ENCODE results near the gene CXorf58. TPM values are rescaled to one million over a fixed set of nuclear protein-coding genes. Genes with fewer than 3 reads are reported as not detected.

Gene CXorf58
- total and polyA plus RNA-seq, 9 of the 15 experiments (the other 6 are each of a cell fraction or from before 2014, with no cell fraction given), result 0.10 to 0.27 (median 0.16) TPM; not detected in 3

DNA sequence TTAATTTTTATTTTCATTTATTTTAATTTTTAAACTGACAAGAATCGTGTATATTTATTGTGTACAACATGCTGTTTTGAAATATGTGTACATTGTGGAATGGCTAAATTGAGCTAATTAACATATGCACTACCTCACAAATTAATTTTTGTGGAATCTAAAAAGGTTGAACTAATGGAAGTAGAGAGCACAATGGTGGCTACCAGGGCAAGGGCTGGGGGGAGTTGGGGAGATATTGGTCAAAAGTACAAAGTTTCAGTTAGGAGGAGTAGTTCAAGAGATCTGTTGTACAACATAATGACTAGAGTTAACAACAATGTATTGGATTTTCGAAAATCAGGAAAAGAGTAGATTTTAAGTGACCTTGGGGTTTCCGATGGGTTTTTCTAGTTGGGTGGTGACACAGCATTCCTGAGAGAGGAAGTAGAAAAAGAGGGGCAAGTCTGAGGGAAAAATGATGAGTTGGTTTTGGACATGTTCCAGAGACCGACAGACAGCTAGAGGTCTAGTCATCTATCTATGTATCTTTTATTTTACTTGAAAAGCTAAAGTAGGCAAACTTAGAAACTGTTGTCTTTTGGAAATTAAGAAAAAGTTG lies 23.3 kb upstream of the CXorf58 start (continued):
- TF ChIP-seq, protein P1, sequence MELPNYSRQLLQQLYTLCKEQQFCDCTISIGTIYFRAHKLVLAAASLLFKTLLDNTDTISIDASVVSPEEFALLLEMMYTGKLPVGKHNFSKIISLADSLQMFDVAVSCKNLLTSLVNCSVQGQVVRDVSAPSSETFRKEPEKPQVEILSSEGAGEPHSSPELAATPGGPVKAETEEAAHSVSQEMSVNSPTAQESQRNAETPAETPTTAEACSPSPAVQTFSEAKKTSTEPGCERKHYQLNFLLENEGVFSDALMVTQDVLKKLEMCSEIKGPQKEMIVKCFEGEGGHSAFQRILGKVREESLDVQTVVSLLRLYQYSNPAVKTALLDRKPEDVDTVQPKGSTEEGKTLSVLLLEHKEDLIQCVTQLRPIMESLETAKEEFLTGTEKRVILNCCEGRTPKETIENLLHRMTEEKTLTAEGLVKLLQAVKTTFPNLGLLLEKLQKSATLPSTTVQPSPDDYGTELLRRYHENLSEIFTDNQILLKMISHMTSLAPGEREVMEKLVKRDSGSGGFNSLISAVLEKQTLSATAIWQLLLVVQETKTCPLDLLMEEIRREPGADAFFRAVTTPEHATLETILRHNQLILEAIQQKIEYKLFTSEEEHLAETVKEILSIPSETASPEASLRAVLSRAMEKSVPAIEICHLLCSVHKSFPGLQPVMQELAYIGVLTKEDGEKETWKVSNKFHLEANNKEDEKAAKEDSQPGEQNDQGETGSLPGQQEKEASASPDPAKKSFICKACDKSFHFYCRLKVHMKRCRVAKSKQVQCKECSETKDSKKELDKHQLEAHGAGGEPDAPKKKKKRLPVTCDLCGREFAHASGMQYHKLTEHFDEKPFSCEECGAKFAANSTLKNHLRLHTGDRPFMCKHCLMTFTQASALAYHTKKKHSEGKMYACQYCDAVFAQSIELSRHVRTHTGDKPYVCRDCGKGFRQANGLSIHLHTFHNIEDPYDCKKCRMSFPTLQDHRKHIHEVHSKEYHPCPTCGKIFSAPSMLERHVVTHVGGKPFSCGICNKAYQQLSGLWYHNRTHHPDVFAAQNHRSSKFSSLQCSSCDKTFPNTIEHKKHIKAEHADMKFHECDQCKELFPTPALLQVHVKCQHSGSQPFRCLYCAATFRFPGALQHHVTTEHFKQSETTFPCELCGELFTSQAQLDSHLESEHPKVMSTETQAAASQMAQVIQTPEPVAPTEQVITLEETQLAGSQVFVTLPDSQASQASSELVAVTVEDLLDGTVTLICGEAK (IDR thresholded peaks at IDR 0.05), result no peak
- TF ChIP-seq, protein P1 (CRISPR knock-in tag; IDR thresholded peaks at IDR 0.05), result no peak
- TF ChIP-seq, protein P2, sequence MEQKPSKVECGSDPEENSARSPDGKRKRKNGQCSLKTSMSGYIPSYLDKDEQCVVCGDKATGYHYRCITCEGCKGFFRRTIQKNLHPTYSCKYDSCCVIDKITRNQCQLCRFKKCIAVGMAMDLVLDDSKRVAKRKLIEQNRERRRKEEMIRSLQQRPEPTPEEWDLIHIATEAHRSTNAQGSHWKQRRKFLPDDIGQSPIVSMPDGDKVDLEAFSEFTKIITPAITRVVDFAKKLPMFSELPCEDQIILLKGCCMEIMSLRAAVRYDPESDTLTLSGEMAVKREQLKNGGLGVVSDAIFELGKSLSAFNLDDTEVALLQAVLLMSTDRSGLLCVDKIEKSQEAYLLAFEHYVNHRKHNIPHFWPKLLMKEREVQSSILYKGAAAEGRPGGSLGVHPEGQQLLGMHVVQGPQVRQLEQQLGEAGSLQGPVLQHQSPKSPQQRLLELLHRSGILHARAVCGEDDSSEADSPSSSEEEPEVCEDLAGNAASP (IDR thresholded peaks at IDR 0.05), result no peak
- TF ChIP-seq TAF7 (tag; IDR thresholded peaks at IDR 0.05) (no peak), PHF8 (IDR thresholded peaks at IDR 0.05; ENCODE audit: borderline replicate concordance, low read length) (no peak)
- TF ChIP-seq, protein P3, sequence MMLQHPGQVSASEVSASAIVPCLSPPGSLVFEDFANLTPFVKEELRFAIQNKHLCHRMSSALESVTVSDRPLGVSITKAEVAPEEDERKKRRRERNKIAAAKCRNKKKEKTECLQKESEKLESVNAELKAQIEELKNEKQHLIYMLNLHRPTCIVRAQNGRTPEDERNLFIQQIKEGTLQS (IDR thresholded peaks at IDR 0.05), result no peak
- TF ChIP-seq, protein P3 (CRISPR knock-in tag; conservative IDR thresholded peaks at IDR 0.05), result no peak
- TF ChIP-seq, protein P4, sequence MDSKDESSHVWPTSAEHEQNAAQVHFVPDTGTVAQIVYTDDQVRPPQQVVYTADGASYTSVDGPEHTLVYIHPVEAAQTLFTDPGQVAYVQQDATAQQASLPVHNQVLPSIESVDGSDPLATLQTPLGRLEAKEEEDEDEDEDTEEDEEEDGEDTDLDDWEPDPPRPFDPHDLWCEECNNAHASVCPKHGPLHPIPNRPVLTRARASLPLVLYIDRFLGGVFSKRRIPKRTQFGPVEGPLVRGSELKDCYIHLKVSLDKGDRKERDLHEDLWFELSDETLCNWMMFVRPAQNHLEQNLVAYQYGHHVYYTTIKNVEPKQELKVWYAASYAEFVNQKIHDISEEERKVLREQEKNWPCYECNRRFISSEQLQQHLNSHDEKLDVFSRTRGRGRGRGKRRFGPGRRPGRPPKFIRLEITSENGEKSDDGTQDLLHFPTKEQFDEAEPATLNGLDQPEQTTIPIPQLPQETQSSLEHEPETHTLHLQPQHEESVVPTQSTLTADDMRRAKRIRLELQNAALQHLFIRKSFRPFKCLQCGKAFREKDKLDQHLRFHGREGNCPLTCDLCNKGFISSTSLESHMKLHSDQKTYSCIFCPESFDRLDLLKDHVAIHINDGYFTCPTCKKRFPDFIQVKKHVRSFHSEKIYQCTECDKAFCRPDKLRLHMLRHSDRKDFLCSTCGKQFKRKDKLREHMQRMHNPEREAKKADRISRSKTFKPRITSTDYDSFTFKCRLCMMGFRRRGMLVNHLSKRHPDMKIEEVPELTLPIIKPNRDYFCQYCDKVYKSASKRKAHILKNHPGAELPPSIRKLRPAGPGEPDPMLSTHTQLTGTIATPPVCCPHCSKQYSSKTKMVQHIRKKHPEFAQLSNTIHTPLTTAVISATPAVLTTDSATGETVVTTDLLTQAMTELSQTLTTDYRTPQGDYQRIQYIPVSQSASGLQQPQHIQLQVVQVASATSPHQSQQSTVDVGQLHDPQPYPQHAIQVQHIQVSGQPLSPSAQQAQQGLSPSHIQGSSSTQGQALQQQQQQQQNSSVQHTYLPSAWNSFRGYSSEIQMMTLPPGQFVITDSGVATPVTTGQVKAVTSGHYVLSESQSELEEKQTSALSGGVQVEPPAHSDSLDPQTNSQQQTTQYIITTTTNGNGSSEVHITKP (IDR thresholded peaks at IDR 0.05; ENCODE audit: partially characterized antibody), result peak; percentile 33
- TF ChIP-seq, protein P5, sequence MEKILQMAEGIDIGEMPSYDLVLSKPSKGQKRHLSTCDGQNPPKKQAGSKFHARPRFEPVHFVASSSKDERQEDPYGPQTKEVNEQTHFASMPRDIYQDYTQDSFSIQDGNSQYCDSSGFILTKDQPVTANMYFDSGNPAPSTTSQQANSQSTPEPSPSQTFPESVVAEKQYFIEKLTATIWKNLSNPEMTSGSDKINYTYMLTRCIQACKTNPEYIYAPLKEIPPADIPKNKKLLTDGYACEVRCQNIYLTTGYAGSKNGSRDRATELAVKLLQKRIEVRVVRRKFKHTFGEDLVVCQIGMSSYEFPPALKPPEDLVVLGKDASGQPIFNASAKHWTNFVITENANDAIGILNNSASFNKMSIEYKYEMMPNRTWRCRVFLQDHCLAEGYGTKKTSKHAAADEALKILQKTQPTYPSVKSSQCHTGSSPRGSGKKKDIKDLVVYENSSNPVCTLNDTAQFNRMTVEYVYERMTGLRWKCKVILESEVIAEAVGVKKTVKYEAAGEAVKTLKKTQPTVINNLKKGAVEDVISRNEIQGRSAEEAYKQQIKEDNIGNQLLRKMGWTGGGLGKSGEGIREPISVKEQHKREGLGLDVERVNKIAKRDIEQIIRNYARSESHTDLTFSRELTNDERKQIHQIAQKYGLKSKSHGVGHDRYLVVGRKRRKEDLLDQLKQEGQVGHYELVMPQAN (IDR thresholded peaks at IDR 0.05; ENCODE audit: borderline replicate concordance), result no peak
